Activated B cell treated with CpG ODN at 0.5 μM for 24 hours (primary cell): ENCODE data around the gene HEMGN. TPM values are rescaled to one million over a fixed set of nuclear protein-coding genes. Genes with fewer than 3 reads are reported as not detected.

ENCODE experiments used
- ATAC-seq: fragments of 200-7000 bp; cut with Tn5 transposase; one replicate; pipeline ENCODE4 v1.10.0; 2021; ENCODE audit warnings: low read depth, mild to moderate bottlenecking, moderate library complexity
- CTCF ChIA-PET: fragments of 350-600 bp; sonication (Branson Sonifier 250); formaldehyde crosslinking; loops from one replicate; lab custom pipeline; 2021; ENCODE audit warnings: antibody characterized with exemption; lab: Charles Lee
- POLR2A ChIA-PET: fragments of 350-600 bp; sonication (Branson Sonifier 250); formaldehyde crosslinking; loops from one replicate; lab custom pipeline; 2021; ENCODE audit warnings: antibody characterized with exemption; lab: Charles Lee
- DNase-seq: peaks from one replicate; pipeline ENCODE4 v3.0.0; 2022
- H3K27ac Mint-ChIP-seq: one replicate; pipeline ENCODE4 v1.8.0; 2020; ENCODE audit warnings: mixed read lengths
- H3K27me3 Mint-ChIP-seq: one replicate; pipeline ENCODE4 v1.8.0; 2021; ENCODE audit warnings: mixed read lengths
- H3K36me3 Mint-ChIP-seq: one replicate; pipeline ENCODE4 v1.8.0; 2021; ENCODE audit warnings: low read depth, mixed read lengths
- H3K4me1 Mint-ChIP-seq: one replicate; pipeline ENCODE4 v1.8.0; 2021; ENCODE audit warnings: mixed read lengths
- H3K4me3 Mint-ChIP-seq: one replicate; pipeline ENCODE4 v1.8.0; 2020; ENCODE audit warnings: mild to moderate bottlenecking, mixed read lengths
- H3K9me3 Mint-ChIP-seq: one replicate; pipeline ENCODE4 v1.8.0; 2020; ENCODE audit warnings: mixed read lengths
- intact Hi-C: fragments of 100-400 bp; cut with micrococcal nuclease; formaldehyde crosslinking; loops from one replicate; pipeline ENCODE4 v1.15.1; 2024
- total RNA-seq: library from RNA; stranded (reverse); gene quantifications from 2 replicates; pipeline ENCODE4 v1.2.3, GENCODE V29; 2022
- TF ChIP-seq, protein P1 (sequence below): fragments of 200-600 bp; IDR thresholded peaks from one replicate; pipeline ENCODE4 v1.8.0; 2022; ENCODE audit warnings: antibody characterized with exemption, mild to moderate bottlenecking

HEMGN gene
- total RNA-seq, 1 donor from 2014 or later: 0.11 TPM

DNA sequence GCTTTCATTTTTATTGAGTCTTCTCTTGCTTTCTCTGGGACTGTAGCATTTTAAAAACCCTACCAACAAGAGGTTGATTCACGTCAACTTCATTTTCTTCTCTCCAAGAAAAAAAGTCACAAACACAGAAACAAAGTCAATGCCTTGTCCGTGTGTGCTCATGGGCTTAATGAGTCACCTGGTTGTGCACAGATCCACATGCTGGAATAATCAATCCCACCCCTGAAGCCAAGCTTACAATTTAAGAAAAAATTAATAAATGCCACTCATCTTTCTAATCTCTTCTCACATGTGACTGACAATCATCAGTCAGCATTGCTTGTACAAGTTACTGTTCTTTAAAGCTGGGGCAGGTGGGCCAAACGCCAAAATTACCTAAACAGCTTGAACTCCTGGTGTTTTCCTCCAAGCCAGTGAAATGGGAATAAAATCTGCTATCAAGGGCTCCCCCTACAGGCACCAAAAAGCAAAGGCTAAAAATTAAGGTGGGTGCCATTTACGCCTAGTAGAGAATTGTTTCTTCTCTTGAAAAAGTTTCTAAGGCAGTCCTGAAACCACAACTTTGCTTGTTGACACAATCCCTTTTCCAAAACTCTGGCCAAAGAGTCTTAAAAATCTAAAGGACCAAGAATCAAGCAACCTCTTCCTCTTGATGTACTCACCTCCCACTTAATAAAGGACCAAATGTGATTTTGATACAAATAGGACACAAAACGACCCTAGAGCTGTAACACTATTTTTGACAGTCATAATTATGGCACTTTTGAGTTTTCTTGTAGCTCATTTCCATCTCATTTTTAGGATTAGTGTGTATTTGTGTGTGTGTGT lies 37.0 kb downstream of the HEMGN start:
- CTCF ChIA-PET: interaction anchor here (0.7 to 3.0 kb wide), 13 partner anchors 8 to 1047 kb away, joined by 3 to 11 read pairs (median 3); partner anchors contain the start of gene ZNF782
- DNase-seq (no peak), ATAC-seq (no peak)
- POLR2A ChIA-PET: interaction anchor here (0.8 to 1.4 kb wide), 2 partner anchors 22 to 105 kb away, joined by 4 read pairs; partner anchors contain the start of gene TRMO
- no peaks in the 10 kb centered on the region for H3K9me3 Mint-ChIP-seq
- TF ChIP-seq, protein P1, sequence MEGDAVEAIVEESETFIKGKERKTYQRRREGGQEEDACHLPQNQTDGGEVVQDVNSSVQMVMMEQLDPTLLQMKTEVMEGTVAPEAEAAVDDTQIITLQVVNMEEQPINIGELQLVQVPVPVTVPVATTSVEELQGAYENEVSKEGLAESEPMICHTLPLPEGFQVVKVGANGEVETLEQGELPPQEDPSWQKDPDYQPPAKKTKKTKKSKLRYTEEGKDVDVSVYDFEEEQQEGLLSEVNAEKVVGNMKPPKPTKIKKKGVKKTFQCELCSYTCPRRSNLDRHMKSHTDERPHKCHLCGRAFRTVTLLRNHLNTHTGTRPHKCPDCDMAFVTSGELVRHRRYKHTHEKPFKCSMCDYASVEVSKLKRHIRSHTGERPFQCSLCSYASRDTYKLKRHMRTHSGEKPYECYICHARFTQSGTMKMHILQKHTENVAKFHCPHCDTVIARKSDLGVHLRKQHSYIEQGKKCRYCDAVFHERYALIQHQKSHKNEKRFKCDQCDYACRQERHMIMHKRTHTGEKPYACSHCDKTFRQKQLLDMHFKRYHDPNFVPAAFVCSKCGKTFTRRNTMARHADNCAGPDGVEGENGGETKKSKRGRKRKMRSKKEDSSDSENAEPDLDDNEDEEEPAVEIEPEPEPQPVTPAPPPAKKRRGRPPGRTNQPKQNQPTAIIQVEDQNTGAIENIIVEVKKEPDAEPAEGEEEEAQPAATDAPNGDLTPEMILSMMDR: no peak
- H3K36me3 Mint-ChIP-seq: peaks cover 60% of the 10 kb centered on the region
- intact Hi-C loops: loop anchor here (1.0 kb wide), 1 partner anchor 191 kb away; no protein-coding TSS in a partner anchor
- no peak overlapping the region for H3K4me3 Mint-ChIP-seq
- H3K27me3 Mint-ChIP-seq: no peaks in the 10 kb centered on the region
- no peak overlapping the region for H3K27ac Mint-ChIP-seq
- peaks cover 21% of the 10 kb centered on the region for H3K4me1 Mint-ChIP-seq

DNA sequence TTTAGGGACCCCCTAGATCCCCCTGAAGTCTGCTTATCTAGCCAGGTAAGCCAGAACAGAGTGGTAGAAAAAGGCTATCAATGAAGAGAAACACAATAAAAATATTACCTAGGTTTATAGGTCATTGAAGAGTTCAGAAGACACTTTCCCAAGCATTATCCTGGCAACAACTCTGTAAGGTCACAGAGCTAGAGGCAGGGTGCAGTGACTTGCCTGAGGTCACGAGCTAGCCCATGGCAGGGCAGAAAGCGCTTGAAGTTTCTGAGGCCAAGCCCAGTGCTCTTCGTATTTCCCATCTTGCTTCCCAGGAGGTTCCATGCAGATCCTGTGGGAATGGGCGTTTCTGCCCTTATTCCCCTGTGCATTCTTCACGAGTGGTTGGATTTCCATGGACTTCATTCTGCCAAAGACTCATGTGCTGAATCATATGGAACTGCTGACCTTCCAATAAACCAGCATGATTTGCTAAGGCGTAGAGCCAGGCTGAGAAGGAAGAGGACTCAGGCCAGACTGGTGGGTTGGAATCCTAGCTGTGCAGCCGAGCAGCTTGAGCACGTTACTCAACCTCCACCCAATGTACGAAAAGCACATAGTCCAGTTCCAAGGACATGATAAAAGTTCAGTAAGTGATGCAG lies 37.8 kb downstream of the HEMGN start:
- POLR2A ChIA-PET: interaction anchor here (0.8 to 1.4 kb wide), 2 partner anchors 22 to 105 kb away, joined by 4 read pairs; partner anchors contain the start of gene TRMO
- intact Hi-C loops: no loop called here
- Mint-ChIP-seq H3K27me3 (no peaks in the 10 kb centered on the region), H3K9me3 (no peaks in the 10 kb centered on the region), H3K27ac (no peak overlapping the region), H3K4me3 (no peak overlapping the region), H3K36me3 (peaks cover 63% of the 10 kb centered on the region), H3K4me1 (peaks cover 15% of the 10 kb centered on the region)
- TF ChIP-seq, protein P1: no peak
- CTCF ChIA-PET: interaction anchor here (0.8 to 3.0 kb wide), 12 partner anchors 8 to 1046 kb away, joined by 3 to 11 read pairs (median 3); partner anchors contain the start of gene ZNF782
- ATAC-seq: no peak
- DNase-seq: no peak

DNA sequence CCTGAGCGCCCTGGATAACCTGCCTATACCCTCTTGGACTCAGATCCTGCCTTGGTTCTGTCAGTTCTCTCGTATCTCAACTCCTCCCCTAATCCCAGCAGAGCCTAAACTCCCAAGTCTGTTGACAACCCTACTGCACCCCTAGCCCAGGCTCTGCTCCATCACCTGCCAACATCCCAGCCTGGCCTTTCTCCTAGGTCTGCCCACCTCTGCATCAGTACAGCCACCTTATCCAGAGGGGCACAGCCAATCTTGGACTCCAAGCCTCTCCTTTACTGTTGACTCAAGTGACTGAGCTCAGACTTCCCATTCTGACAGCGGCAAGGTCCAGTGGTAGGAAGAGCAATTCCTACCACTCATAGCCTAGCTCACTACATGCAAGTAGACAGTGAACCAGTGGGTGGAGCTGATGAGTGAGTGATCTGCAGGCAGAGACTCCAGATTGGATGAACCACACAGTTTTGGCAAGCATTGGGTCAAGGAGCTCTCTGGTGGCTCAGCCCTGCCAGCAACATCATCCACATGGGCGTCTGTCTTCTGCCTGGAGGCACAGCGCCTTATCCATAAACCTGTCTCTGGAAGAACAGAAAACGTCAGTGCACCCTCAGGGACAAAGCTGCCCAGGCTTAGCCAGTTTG lies 42.2 kb downstream of the HEMGN start:
- CTCF ChIA-PET: no interaction called here
- intact Hi-C loops: no loop called here
- ATAC-seq: no peak
- Mint-ChIP-seq H3K36me3 (peaks cover 45% of the 10 kb centered on the region), H3K4me3 (no peak overlapping the region), H3K27me3 (no peaks in the 10 kb centered on the region), H3K9me3 (peaks cover 11% of the 10 kb centered on the region), H3K4me1 (peaks cover 2% of the 10 kb centered on the region), H3K27ac (no peak overlapping the region)
- TF ChIP-seq, protein P1: no peak
- POLR2A ChIA-PET: no interaction called here
- no peak for DNase-seq

DNA sequence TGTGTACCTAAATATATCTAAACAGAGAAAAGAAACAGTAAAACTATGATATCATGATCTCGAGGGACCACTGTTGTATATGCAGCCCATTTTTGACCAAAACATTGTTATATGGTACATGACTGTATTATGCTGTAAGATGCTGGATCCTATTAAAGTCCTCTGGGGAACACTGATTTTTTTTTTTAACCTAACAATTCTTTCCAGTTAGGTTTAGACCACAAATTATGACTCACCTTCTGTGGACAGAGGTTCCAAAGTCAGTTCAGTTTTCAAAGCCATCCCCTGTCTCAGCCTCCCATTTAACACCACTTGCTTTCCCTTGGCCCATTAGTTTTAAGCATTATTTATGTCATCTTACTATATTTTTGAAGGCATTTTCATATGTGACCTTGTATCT lies 42.8 kb downstream of the HEMGN start:
- Mint-ChIP-seq H3K4me1 (no peaks in the 10 kb centered on the region), H3K27ac (no peak overlapping the region), H3K27me3 (no peaks in the 10 kb centered on the region), H3K36me3 (peaks cover 41% of the 10 kb centered on the region), H3K9me3 (peaks cover 11% of the 10 kb centered on the region), H3K4me3 (no peak overlapping the region)
- intact Hi-C loops: no loop called here
- no peak for DNase-seq
- ChIA-PET POLR2A (no interaction called here), CTCF (no interaction called here)
- no peak for ATAC-seq
- TF ChIP-seq, protein P1: no peak
